ENCODE data around the gene GUCA1C. TPM values are rescaled to one million over a fixed set of nuclear protein-coding genes. Genes with fewer than 3 reads are reported as not detected.

GUCA1C gene
- total and polyA plus RNA-seq, 10 donors = not detected

- H3K36me3 ChIP-seq = no peaks in the 10 kb centered on the region
- no peak overlapping the region for H3K4me3 ChIP-seq
- no peaks in the 10 kb centered on the region for H3K27me3 ChIP-seq (replicated peaks in 1 of 7)
- H3K4me1 ChIP-seq = no peaks in the 10 kb centered on the region
- H3K9me3 ChIP-seq = no peaks in the 10 kb centered on the region
- WGBS, 5 donors = 85 to 92% (median 90%) methylated on average over 4 of the region's 4 CpGs
- intact Hi-C loops (cut with DNase I; ENCODE audit: low total_unique reads) = no loop called here
- no peak for DNase-seq
- no peak overlapping the region for H3K27ac ChIP-seq
- TF ChIP-seq, protein P1, sequence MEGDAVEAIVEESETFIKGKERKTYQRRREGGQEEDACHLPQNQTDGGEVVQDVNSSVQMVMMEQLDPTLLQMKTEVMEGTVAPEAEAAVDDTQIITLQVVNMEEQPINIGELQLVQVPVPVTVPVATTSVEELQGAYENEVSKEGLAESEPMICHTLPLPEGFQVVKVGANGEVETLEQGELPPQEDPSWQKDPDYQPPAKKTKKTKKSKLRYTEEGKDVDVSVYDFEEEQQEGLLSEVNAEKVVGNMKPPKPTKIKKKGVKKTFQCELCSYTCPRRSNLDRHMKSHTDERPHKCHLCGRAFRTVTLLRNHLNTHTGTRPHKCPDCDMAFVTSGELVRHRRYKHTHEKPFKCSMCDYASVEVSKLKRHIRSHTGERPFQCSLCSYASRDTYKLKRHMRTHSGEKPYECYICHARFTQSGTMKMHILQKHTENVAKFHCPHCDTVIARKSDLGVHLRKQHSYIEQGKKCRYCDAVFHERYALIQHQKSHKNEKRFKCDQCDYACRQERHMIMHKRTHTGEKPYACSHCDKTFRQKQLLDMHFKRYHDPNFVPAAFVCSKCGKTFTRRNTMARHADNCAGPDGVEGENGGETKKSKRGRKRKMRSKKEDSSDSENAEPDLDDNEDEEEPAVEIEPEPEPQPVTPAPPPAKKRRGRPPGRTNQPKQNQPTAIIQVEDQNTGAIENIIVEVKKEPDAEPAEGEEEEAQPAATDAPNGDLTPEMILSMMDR (IDR thresholded peaks at IDR 0.05 in 8 of 11, conservative IDR thresholded peaks at IDR 0.05 in 3 of 11) = no peak
- TF ChIP-seq POLR2A (IDR thresholded peaks at IDR 0.05) (no peak), POLR2AphosphoS5 (IDR thresholded peaks at IDR 0.05) (no peak)
These were observed 66.6 kb downstream of the GUCA1C start for GRCh38 chr3:108887121-108887520.

DNA sequence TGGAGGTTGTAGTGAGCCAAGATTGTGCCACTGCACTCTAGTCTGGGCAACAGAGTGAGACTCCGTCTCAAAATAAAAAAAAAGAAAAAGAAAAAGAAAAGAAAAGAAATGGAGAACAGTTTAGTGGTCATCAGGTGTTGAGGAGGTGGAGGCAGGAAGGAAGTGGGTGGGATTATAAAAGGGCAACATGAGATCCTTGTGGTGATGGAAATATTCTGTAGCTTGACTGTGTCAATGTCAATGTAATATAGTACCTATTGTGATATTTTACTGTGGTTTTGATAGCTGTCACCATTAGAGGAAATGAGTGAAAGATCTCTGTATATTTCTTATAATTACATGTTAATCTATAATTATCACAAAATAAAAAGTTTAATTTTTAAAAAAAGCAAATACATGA is 70.3 kb downstream of the GUCA1C start:
- DNase-seq = no peak
- intact Hi-C loops (cut with DNase I; ENCODE audit: low total_unique reads) = no loop called here
- no peaks in the 10 kb centered on the region for H3K4me1 ChIP-seq
- no peak overlapping the region for H3K27ac ChIP-seq
- WGBS, 5 donors = 0 to 81% (median 59%) methylated on average over 1 of the region's 1 CpG
- TF ChIP-seq, protein P1 (IDR thresholded peaks at IDR 0.05 in 8 of 11, conservative IDR thresholded peaks at IDR 0.05 in 3 of 11) = no peak
- TF ChIP-seq POLR2A (IDR thresholded peaks at IDR 0.05) (no peak), POLR2AphosphoS5 (IDR thresholded peaks at IDR 0.05) (no peak)
- H3K27me3 ChIP-seq (replicated peaks in 1 of 7) = no peaks in the 10 kb centered on the region
- no peaks in the 10 kb centered on the region for H3K36me3 ChIP-seq
- H3K9me3 ChIP-seq = no peaks in the 10 kb centered on the region
- no peak overlapping the region for H3K4me3 ChIP-seq

GRCh38 chr3:108882762-108883161 is 70.9 kb downstream of the GUCA1C start:
- Histone ChIP-seq H3K4me1 (no peaks in the 10 kb centered on the region), H3K9me3 (no peaks in the 10 kb centered on the region), H3K27me3 (replicated peaks in 1 of 7) (no peaks in the 10 kb centered on the region), H3K27ac (no peak overlapping the region), H3K36me3 (no peaks in the 10 kb centered on the region), H3K4me3 (no peak overlapping the region)
- no peak for DNase-seq
- TF ChIP-seq POLR2A (IDR thresholded peaks at IDR 0.05) = no peak
- TF ChIP-seq, protein P1 (IDR thresholded peaks at IDR 0.05 in 8 of 11, conservative IDR thresholded peaks at IDR 0.05 in 3 of 11) = no peak
- no peak for TF ChIP-seq POLR2AphosphoS5 (IDR thresholded peaks at IDR 0.05)
- intact Hi-C loops (cut with DNase I; ENCODE audit: low total_unique reads) = no loop called here

- H3K4me3 ChIP-seq = no peak overlapping the region
- WGBS, 5 donors = 83 to 96% (median 90%) methylated on average over 8 of the region's 8 CpGs
- intact Hi-C loops (cut with DNase I; ENCODE audit: low total_unique reads) = no loop called here
These were observed 73.8 kb downstream of the GUCA1C start for GRCh38 chr3:108879915-108880314.

GRCh38 chr3:108877901-108878300 is 75.8 kb downstream of the GUCA1C start:
- Histone ChIP-seq H3K4me3 (no peak overlapping the region), H3K27me3 (replicated peaks in 1 of 7) (no peaks in the 10 kb centered on the region), H3K36me3 (no peaks in the 10 kb centered on the region), H3K9me3 (no peaks in the 10 kb centered on the region), H3K4me1 (no peaks in the 10 kb centered on the region), H3K27ac (no peak overlapping the region)
- 39 to 68% (median 57%) methylated on average over 1 of the region's 1 CpG for whole genome bisulfite sequencing, 5 donors
- TF ChIP-seq, protein P1 (IDR thresholded peaks at IDR 0.05 in 8 of 11, conservative IDR thresholded peaks at IDR 0.05 in 3 of 11) = no peak
- TF ChIP-seq POLR2AphosphoS5 (IDR thresholded peaks at IDR 0.05) (no peak), POLR2A (IDR thresholded peaks at IDR 0.05) (no peak)
- DNase-seq = no peak
- intact Hi-C loops (cut with DNase I; ENCODE audit: low total_unique reads) = no loop called here

More at GRCh38 chr3:108879915-108880314, 73.8 kb downstream of the GUCA1C start:
- Histone ChIP-seq H3K27me3 (replicated peaks in 1 of 7) (no peaks in the 10 kb centered on the region), H3K9me3 (no peaks in the 10 kb centered on the region), H3K36me3 (no peaks in the 10 kb centered on the region), H3K27ac (no peak overlapping the region), H3K4me1 (no peaks in the 10 kb centered on the region)
- no peak for DNase-seq
- no peak for TF ChIP-seq POLR2A (IDR thresholded peaks at IDR 0.05)

All from spleen (tissue), 11 donors.